ENCODE measurements around the gene STX5.
"Not testable (repeated sequence)": the region's sequence is repeated elsewhere in the genome, so short reads cannot be mapped to it uniquely, and the experiment has no call there.

- TF ChIP-seq CTCF, POLR2A, POLR2AphosphoS5, EP300 (IDR thresholded peaks at IDR 0.05): not testable (repeated sequence)
These were observed 71.0 kb downstream of the STX5 start for GRCh38 chr11:62760867-62761227.

Data from sigmoid colon (tissue), 4 donors.